NCI-H2196 (cell line): ENCODE results near the gene MYO10.
"Not testable (repeated sequence)": the region's sequence is repeated elsewhere in the genome, so short reads cannot be mapped to it uniquely, and the experiment has no call there.

Experiments used
- DNase-seq: peaks from one replicate; lab custom pipeline; 2025; ENCODE audit not compliant: unreplicated experiment; lab: John Stamatoyannopoulos, UW

Gene MYO10

GRCh38 chr5:16889203-16889971 lies 46.7 kb downstream of the MYO10 start:
- DNase-seq = no peak

- no peak for DNase-seq
Measured at GRCh38 chr5:16888694-16889124, 47.4 kb downstream of the MYO10 start.

GRCh38 chr5:16886793-16887345 lies 49.2 kb downstream of the MYO10 start:
- DNase-seq = no peak

GRCh38 chr5:16886366-16886736 lies 49.7 kb downstream of the MYO10 start:
- no peak for DNase-seq

- DNase-seq = no peak
Measured at GRCh38 chr5:16885635-16886365, 50.3 kb downstream of the MYO10 start.

- DNase-seq = no peak
Measured at GRCh38 chr5:16884595-16884994, 51.5 kb downstream of the MYO10 start.

- no peak for DNase-seq
Measured at GRCh38 chr5:16883806-16884205, 52.3 kb downstream of the MYO10 start.

- DNase-seq = no peak
Measured at GRCh38 chr5:16883176-16883575, 52.9 kb downstream of the MYO10 start.

GRCh38 chr5:16881251-16881650 lies 54.8 kb downstream of the MYO10 start:
- DNase-seq = no peak

- no peak for DNase-seq
Measured at GRCh38 chr5:16880547-16880946, 55.5 kb downstream of the MYO10 start.

GRCh38 chr5:16879650-16880049 lies 56.4 kb downstream of the MYO10 start:
- DNase-seq = no peak

- DNase-seq = no peak
Measured at GRCh38 chr5:16879191-16879590, 56.9 kb downstream of the MYO10 start.

GRCh38 chr5:16877267-16877935 lies 58.7 kb downstream of the MYO10 start:
- DNase-seq = no peak

GRCh38 chr5:16874424-16874823 lies 61.7 kb downstream of the MYO10 start:
- DNase-seq = not testable (repeated sequence)

GRCh38 chr5:16871746-16872339 lies 64.2 kb downstream of the MYO10 start:
- DNase-seq = no peak

- DNase-seq = no peak
Measured at GRCh38 chr5:16870878-16871277, 65.2 kb downstream of the MYO10 start.

GRCh38 chr5:16869821-16870796 lies 66.0 kb downstream of the MYO10 start:
- DNase-seq = no peak

GRCh38 chr5:16867577-16867953 lies 68.5 kb downstream of the MYO10 start:
- no peak for DNase-seq

- DNase-seq = no peak
Measured at GRCh38 chr5:16866795-16867576, 69.1 kb downstream of the MYO10 start.
